ENCODE data around the gene ABHD1.

The ABHD1 gene

GRCh38 chr2:27136751-27137150 is 13.1 kb downstream of the ABHD1 start:
- Histone ChIP-seq H3K9me3 (ENCODE audit: control insufficient read depth, low read length) (no peaks in the 10 kb centered on the region), H3K36me3 (ENCODE audit: control insufficient read depth, insufficient read depth, low read length) (peaks cover under 1% of the 10 kb centered on the region), H3K27me3 (ENCODE audit: control insufficient read depth, insufficient read depth, low read length) (no peaks in the 10 kb centered on the region), H3K4me3 (ENCODE audit: low read length) (no peak overlapping the region), H3K9ac (ENCODE audit: low read length) (no peak overlapping the region), H3K4me1 (ENCODE audit: control insufficient read depth, insufficient read depth, low read length) (peaks cover 14% of the 10 kb centered on the region)

DNA sequence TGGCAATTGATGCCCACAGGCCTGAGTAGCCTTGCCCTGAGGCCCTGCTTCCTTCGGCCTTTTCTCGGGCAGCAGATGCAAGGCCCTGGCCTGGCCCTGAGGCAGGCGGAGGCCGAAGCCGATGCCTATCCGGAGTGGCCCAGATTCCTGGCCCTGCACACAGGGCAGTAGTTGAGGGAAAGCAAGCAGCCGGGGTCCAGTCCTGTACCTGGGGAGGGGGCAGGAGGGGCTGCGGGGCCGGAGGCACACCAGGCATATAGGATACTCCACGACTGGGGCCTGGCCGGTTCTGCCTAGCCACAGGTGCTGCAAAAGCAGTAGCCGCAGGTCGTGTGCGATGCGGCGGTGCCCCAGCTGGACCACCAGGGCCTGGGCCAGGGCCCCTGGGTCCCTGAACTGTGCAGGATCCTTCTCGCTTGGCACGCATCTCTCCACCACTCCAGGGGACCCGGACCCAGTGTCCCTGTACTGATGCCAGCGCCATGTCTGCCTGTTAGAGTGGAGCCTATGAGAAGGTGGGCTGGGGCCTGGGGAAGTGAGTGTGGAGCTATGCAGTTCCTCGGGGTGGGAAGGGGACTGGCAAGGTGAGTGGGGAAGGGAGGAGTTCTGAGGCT is 13.8 kb downstream of the ABHD1 start:
- peaks cover 13% of the 10 kb centered on the region for H3K4me1 ChIP-seq (ENCODE audit: control insufficient read depth, insufficient read depth, low read length)
- no peaks in the 10 kb centered on the region for H3K36me3 ChIP-seq (ENCODE audit: control insufficient read depth, insufficient read depth, low read length)
- H3K4me3 ChIP-seq (ENCODE audit: low read length): no peak overlapping the region
- H3K9ac ChIP-seq (ENCODE audit: low read length): no peak overlapping the region
- H3K9me3 ChIP-seq (ENCODE audit: control insufficient read depth, low read length): no peaks in the 10 kb centered on the region
- H3K27me3 ChIP-seq (ENCODE audit: control insufficient read depth, insufficient read depth, low read length): no peaks in the 10 kb centered on the region

DNA sequence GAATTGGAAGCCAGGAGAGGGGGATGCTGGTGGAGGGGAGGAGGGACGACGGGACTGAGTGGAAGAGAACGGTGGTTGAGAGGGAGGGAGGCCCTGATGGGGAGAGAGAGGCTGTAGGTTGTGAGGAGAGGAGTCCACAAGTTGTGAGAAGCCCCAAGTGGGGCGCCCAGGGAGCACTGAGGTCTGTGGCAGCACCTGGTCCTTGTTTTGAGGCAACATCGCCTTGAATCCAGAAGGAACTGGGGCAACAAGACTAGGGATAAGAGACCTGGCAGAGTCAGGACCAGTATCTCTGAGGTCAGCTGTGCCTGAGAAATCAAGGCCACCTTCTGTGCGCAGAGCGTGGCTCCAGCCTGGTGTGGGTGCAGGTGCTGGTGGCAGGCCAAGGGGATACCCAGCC is 14.5 kb downstream of the ABHD1 start:
- Histone ChIP-seq H3K27me3 (ENCODE audit: control insufficient read depth, insufficient read depth, low read length) (no peaks in the 10 kb centered on the region), H3K4me1 (ENCODE audit: control insufficient read depth, insufficient read depth, low read length) (peaks cover 6% of the 10 kb centered on the region), H3K4me3 (ENCODE audit: low read length) (no peak overlapping the region), H3K9me3 (ENCODE audit: control insufficient read depth, low read length) (no peaks in the 10 kb centered on the region), H3K36me3 (ENCODE audit: control insufficient read depth, insufficient read depth, low read length) (no peaks in the 10 kb centered on the region), H3K9ac (ENCODE audit: low read length) (no peak overlapping the region)

DNA sequence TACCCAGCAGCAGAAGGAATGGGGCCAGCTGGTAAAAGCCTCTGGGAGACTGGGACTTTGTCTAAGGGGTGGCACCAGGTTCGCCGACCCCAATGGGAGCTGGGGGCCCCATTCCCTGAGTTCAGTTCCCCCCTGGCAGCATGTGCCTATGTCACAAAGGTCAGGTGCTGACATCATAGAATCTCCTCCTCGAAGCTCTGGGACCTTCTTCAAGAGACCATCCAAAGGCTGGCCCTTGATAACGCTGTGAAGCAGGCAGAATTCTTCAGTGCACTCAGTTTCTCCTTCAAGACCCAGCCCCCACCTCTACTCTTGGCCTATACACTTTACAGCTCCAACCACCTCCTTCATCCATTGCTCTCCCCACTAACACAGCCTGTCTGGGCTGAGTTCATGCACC is 15.7 kb downstream of the ABHD1 start, which contains the start of gene PRR30:
TSS of gene PRR30 (minus strand) at position 101 of the 400 bp plus-strand sequence. CDS start 1,081 bp downstream, outside the sequence.
- H3K9ac ChIP-seq (ENCODE audit: low read length): no peak within 1 kb of the TSS
- no peaks in the 10 kb centered on the region for H3K36me3 ChIP-seq (ENCODE audit: control insufficient read depth, insufficient read depth, low read length)
- no peak within 1 kb of the TSS for H3K4me3 ChIP-seq (ENCODE audit: low read length)
- no peaks in the 10 kb centered on the region for H3K9me3 ChIP-seq (ENCODE audit: control insufficient read depth, low read length)
- H3K4me1 ChIP-seq (ENCODE audit: control insufficient read depth, insufficient read depth, low read length): peaks cover 6% of the 10 kb centered on the region
- H3K27me3 ChIP-seq (ENCODE audit: control insufficient read depth, insufficient read depth, low read length): no peaks in the 10 kb centered on the region

- Histone ChIP-seq H3K36me3 (ENCODE audit: control insufficient read depth, insufficient read depth, low read length) (no peaks in the 10 kb centered on the region), H3K27me3 (ENCODE audit: control insufficient read depth, insufficient read depth, low read length) (no peaks in the 10 kb centered on the region), H3K4me3 (ENCODE audit: low read length) (no peak overlapping the region), H3K9me3 (ENCODE audit: control insufficient read depth, low read length) (no peaks in the 10 kb centered on the region), H3K4me1 (ENCODE audit: control insufficient read depth, insufficient read depth, low read length) (peaks cover 6% of the 10 kb centered on the region), H3K9ac (ENCODE audit: low read length) (no peak overlapping the region)
These were observed 19.7 kb downstream of the ABHD1 start for GRCh38 chr2:27143285-27143684.

- Histone ChIP-seq H3K4me1 (ENCODE audit: control insufficient read depth, insufficient read depth, low read length) (peaks cover 22% of the 10 kb centered on the region), H3K4me3 (ENCODE audit: low read length) (no peak overlapping the region), H3K9ac (ENCODE audit: low read length) (no peak overlapping the region), H3K9me3 (ENCODE audit: control insufficient read depth, low read length) (no peaks in the 10 kb centered on the region), H3K27me3 (ENCODE audit: control insufficient read depth, insufficient read depth, low read length) (no peaks in the 10 kb centered on the region), H3K36me3 (ENCODE audit: control insufficient read depth, insufficient read depth, low read length) (no peaks in the 10 kb centered on the region)
These were observed 22.1 kb downstream of the ABHD1 start for GRCh38 chr2:27145682-27146081.

GRCh38 chr2:27147935-27148334 is 24.3 kb downstream of the ABHD1 start:
- H3K4me1 ChIP-seq (ENCODE audit: control insufficient read depth, insufficient read depth, low read length): peaks cover 24% of the 10 kb centered on the region
- H3K27me3 ChIP-seq (ENCODE audit: control insufficient read depth, insufficient read depth, low read length): no peaks in the 10 kb centered on the region
- H3K36me3 ChIP-seq (ENCODE audit: control insufficient read depth, insufficient read depth, low read length): no peaks in the 10 kb centered on the region
- no peak overlapping the region for H3K4me3 ChIP-seq (ENCODE audit: low read length)
- H3K9me3 ChIP-seq (ENCODE audit: control insufficient read depth, low read length): no peaks in the 10 kb centered on the region
- no peak overlapping the region for H3K9ac ChIP-seq (ENCODE audit: low read length)

GRCh38 chr2:27148801-27149439 is 25.3 kb downstream of the ABHD1 start, which contains the start of gene TCF23:
TCF23 (plus strand) TSS chr2:27149004; CDS start chr2:27149134, 130 bp downstream.
- no peaks in the 10 kb centered on the region for H3K9me3 ChIP-seq (ENCODE audit: control insufficient read depth, low read length)
- no peak within 1 kb of the TSS for H3K9ac ChIP-seq (ENCODE audit: low read length)
- H3K27me3 ChIP-seq (ENCODE audit: control insufficient read depth, insufficient read depth, low read length): no peaks in the 10 kb centered on the region
- H3K4me3 ChIP-seq (ENCODE audit: low read length): no peak within 1 kb of the TSS
- H3K4me1 ChIP-seq (ENCODE audit: control insufficient read depth, insufficient read depth, low read length): peaks cover 21% of the 10 kb centered on the region
- no peaks in the 10 kb centered on the region for H3K36me3 ChIP-seq (ENCODE audit: control insufficient read depth, insufficient read depth, low read length)

DNA sequence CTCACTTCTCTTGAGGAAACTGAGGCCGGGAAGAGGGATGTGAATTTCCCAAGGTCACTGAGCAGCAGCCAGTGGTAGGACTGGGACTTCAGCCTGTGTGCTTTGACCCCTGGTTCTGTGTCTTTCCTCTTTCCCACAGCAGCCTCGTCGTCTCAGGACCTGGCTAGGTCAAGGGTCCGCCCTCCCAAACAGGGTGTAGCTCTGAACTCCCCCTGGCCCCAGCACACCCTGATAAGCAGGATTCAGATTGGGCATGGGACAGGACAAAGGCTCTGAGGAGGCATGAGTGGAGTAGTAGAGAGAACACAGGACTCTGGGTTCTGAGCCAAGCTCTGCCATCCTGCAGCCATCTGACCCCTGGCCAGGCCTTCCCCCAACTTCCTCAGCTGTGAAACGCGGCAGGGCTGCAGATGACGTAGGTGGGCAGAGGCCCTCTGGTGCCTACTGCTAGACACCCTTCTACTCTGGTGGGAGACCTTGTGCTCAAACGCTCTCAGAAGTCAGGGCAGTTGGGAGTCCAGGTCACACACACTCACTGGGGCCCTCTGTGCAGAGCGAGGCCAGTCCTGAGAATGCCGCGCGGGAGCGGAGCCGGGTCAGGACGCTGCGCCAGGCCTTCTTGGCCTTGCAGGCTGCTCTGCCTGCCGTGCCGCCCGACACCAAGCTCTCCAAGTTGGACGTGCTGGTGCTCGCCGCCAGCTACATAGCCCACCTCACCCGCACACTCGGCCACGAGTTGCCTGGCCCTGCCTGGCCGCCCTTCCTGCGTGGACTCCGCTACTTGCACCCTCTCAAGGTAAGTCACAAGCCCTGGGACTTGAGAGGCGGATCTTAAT is 26.2 kb downstream of the ABHD1 start:
- H3K9me3 ChIP-seq (ENCODE audit: control insufficient read depth, low read length): no peaks in the 10 kb centered on the region
- no peak overlapping the region for H3K9ac ChIP-seq (ENCODE audit: low read length)
- H3K4me1 ChIP-seq (ENCODE audit: control insufficient read depth, insufficient read depth, low read length): peaks cover 21% of the 10 kb centered on the region
- H3K36me3 ChIP-seq (ENCODE audit: control insufficient read depth, insufficient read depth, low read length): no peaks in the 10 kb centered on the region
- no peak overlapping the region for H3K4me3 ChIP-seq (ENCODE audit: low read length)
- H3K27me3 ChIP-seq (ENCODE audit: control insufficient read depth, insufficient read depth, low read length): no peaks in the 10 kb centered on the region

DNA sequence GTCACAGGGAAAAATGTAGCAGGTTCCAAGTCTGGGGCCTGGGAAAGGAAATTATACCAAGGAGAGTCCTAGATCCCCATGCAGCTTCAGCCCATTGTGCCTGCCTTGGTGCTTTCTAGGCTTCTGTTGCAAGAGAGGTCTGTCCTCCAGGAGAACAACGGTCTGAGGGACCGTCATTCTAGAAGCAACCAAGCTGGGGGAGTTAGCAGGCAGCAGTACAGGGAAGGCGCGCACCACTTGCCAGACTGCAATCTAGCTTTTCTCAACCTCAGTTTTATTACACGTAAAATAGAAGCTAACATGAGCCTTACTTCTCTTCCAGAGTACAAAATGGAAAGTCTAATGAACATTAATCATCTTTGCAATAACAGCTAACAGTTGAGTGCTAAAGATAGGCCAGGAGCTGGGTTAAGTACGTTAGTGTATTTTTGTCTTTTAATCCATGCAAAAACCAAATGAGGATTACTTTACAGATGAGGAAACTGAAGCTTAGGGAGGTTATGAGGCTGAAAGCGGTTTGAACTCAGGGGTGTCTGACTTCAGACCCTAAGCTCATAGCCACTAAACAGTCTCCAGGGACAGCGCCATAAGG is 27.1 kb downstream of the ABHD1 start:
- H3K9me3 ChIP-seq (ENCODE audit: control insufficient read depth, low read length): no peaks in the 10 kb centered on the region
- peaks cover 21% of the 10 kb centered on the region for H3K4me1 ChIP-seq (ENCODE audit: control insufficient read depth, insufficient read depth, low read length)
- H3K27me3 ChIP-seq (ENCODE audit: control insufficient read depth, insufficient read depth, low read length): no peaks in the 10 kb centered on the region
- H3K9ac ChIP-seq (ENCODE audit: low read length): no peak overlapping the region
- no peaks in the 10 kb centered on the region for H3K36me3 ChIP-seq (ENCODE audit: control insufficient read depth, insufficient read depth, low read length)
- no peak overlapping the region for H3K4me3 ChIP-seq (ENCODE audit: low read length)

DNA sequence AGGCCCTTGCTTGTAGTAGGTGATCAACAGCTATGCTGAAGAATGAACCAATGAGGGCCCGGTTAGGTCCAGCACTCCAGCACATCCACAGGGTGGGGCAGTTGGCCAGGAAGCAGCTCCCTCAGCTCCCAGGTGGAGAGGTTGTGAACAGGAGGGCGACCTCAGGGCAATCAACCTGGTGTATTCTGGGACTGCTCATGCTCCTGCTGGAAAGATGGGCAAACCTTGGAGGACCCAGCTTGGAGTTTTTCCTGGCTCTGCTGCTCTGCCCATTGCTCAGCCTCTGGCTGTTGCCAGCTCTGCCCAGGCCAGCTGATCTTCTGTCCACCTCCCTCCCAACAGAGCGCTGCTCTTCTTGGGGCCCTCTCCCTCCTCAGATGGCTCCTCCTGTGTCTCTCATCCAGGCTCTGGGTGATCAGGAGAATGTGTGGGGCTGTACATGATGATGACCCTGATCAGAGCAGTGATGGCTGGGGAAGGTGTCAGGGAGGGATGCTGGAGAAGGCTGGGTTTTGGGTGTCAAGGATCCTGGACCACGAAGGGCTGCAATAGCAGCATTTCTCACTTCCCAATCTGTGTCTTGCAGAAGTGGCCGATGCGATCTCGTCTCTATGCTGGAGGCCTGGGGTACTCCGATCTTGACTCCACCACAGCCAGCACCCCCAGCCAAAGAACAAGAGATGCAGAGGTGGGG is 28.6 kb downstream of the ABHD1 start:
- H3K27me3 ChIP-seq (ENCODE audit: control insufficient read depth, insufficient read depth, low read length): no peaks in the 10 kb centered on the region
- H3K9me3 ChIP-seq (ENCODE audit: control insufficient read depth, low read length): no peaks in the 10 kb centered on the region
- no peak overlapping the region for H3K4me3 ChIP-seq (ENCODE audit: low read length)
- no peaks in the 10 kb centered on the region for H3K36me3 ChIP-seq (ENCODE audit: control insufficient read depth, insufficient read depth, low read length)
- H3K4me1 ChIP-seq (ENCODE audit: control insufficient read depth, insufficient read depth, low read length): peaks cover 21% of the 10 kb centered on the region
- no peak overlapping the region for H3K9ac ChIP-seq (ENCODE audit: low read length)
